GM18505 (cell line): Measurements from ENCODE around the gene GABRR2.

Experiments used
- ATAC-seq: cut with Tn5 transposase; IDR thresholded peaks from one replicate; pipeline ENCODE4 v1.9.1; 2021; ENCODE audit not compliant: unreplicated experiment
- POLR2A ChIP-seq: IDR thresholded peaks from 4 replicates; pipeline ENCODE4 v1.6.1; 2011; ENCODE audit warnings: borderline replicate concordance; ENCODE audit not compliant: insufficient read depth, insufficient read length; ENCODE audit errors: extremely low read depth

The GABRR2 gene

DNA sequence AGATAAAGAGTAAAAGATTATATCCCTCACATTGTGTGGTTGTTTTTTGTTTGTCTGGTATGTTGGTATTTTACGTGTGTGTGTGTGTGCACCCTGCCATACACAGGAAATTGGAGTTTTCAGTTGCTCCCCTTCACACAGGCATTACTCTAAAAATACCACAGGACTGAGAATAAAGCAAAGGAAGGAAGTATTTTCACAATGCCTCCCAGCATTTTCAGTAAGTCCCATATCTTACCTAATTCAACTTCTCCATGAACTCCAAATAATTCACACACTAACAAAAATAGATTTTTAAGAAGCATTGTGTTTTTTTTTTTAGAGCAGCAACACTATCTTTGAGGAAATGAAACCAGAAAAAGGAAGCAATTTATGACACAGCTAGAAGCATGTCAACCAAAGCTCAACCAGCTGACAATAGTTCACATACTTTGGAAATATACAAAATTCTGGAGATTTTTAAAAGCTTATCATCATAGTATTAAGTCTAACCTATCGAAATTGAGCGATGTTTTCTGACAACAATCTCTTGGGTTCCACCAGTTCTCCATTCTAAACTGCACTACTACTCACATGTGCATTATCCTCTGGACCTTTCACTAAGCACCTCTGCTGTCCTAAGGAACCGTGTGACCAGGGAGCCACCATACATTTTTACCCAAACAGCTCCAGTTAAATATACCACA lies 35.3 kb upstream of the GABRR2 start:
- ATAC-seq, result peak; percentile 33
- TF ChIP-seq POLR2A, result peak; percentile 24

DNA sequence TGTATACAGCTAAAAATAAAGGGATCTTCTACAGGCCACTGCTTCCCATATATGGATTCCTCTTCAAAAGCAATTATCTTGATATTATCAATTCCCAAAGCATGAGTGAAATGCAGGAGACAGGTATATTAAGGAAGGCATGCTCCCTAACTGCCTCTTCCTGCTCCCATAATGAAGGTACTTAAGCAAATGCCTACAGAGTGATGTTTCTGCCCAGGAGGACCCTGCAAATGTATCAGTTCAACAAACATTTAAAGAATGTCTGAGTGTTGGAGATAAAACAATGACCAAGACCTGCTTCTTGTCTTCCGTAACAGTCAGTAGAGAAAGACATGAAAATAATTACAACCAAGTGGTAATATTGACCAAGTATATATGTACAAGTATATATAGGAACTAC lies 33.3 kb upstream of the GABRR2 start:
- no peak for ATAC-seq
- TF ChIP-seq POLR2A, result no peak

DNA sequence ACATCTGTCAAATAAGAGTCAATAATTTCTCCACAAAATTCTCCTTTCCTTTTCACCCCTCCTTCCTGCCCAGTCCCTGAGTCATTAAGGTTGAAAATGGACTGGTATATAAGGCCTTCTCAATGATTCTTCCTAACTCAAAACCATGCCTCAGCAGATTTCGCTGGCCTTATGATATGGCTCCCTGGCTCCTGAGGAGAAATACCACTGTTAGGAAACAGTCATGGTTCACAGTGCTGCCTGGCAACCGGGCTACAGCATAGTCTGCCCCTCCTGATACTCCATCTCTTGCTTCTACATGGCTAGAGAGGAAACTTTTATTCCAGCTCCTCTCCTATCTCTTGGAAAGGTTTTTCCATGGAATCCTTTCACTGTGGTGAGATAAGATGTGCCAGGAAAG lies 32.7 kb upstream of the GABRR2 start:
- TF ChIP-seq POLR2A, result no peak
- no peak for ATAC-seq

DNA sequence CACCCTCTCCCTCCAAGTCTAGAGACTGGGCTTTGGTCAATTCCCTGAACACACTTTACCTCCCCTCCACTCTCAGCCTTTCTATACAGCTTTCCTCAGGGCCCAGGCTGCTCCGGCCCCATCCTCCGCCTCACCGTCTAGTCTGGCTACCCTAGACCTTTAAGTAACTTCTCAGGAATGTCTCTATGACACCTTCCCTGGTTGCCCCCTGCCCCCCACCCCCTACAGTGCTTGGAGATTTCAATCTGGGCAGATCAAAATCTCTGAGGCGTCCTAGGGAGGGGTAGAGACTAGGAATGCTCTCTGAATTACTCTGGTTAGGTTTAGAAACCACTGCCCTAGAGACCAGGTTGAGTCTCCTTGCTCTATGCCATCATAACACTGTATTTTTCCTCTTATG lies 31.3 kb upstream of the GABRR2 start:
- no peak for ATAC-seq
- no peak for TF ChIP-seq POLR2A

DNA sequence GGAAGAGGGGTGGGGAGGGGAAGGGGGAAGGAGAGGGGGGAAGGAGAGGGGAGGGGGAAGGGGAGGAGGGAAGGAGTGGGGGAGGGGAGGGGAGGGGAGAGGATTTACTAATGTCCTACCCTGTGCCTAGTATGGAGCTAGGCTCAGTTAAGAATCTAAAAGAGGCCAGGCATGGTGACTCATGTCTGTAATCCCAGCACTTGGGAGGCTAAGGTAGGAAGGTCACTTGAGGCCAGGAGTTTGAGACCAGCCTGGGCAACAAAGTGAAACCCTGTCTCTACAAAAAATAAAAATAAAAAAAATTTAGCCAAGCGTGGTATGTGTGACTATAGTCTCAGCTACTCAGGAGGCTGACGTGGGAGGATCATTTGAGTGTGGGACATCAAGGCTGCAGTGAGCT lies 24.5 kb upstream of the GABRR2 start:
- no peak for ATAC-seq
- TF ChIP-seq POLR2A, result no peak

DNA sequence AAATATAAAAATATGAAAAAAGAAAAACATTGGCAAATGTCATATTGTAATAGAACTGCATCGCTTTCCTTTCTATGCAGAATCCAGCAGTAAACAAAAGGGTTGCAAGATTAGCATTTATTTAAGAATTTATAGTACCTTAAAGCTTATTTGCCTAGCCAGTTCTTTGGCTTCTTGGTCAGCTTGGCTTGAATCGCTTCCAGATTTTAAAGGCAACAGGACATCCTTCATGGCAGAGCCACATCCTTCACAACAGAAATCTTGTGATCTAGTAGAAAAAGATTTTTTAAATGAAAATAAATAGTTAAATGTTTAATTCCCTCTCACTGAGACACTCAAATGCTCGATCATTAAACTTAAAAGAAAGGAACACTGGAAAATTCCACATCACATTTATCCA lies 20.1 kb upstream of the GABRR2 start:
- no peak for TF ChIP-seq POLR2A

DNA sequence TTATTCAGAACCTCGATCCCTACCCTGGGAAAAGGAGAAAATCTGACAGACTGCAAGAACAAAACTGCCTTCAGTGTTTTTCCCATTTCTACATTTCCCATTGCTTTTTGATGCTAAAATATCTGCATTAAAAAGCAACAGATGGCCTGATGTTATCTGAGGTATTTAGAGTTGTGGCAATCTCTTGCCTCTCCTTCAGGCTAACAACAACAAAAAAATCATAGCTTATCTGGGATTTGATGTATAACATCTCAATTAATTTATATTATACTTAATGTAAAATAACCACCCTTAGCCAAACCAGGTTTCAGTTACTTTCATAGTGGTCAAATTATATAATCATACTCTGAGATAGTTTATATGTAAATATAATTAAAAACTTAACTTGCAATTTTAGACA lies 15.8 kb upstream of the GABRR2 start:
- ATAC-seq, result no peak
- TF ChIP-seq POLR2A, result no peak

More for the DNA sequence above, 20.1 kb upstream of the GABRR2 start:
- no peak for ATAC-seq

DNA sequence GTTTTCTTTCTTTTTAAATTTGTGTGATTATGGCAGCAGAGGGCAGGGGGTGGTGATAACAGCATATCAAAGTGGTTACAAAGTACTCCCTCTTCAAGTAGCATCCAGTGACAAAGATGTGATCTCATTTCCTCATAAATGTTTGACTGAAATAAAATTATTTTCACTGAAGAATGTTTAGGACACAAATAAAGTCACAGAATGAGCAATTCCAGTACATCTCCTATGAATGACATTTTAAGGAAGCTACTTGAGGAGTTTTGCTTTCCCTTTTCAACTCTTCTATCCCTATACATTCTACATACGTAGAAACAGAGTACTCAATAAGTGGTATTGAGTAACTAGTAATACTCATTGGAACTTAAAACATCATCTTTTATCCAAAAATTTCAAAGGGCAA lies 13.9 kb upstream of the GABRR2 start:
- no peak for TF ChIP-seq POLR2A
- no peak for ATAC-seq

DNA sequence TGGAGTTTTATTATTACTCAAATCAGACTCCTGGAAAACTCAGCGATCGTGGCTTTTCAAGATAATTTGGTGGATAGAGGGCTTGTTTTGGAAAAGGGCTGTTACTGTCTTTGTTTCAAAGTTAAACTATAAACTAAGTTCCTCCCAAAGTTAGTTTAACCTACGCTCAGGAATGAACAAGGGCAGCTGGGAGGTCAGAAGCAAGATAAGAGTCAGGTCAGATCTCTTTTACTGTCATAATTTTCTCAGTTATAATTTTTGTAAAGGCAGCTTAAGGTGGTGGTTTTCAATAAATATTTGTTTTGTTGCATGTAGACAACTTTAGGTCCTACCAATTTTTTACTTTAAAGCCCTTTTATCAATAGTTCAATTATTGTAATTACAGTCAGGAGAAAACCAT lies 9.2 kb upstream of the GABRR2 start:
- TF ChIP-seq POLR2A, result no peak
- ATAC-seq, result no peak

DNA sequence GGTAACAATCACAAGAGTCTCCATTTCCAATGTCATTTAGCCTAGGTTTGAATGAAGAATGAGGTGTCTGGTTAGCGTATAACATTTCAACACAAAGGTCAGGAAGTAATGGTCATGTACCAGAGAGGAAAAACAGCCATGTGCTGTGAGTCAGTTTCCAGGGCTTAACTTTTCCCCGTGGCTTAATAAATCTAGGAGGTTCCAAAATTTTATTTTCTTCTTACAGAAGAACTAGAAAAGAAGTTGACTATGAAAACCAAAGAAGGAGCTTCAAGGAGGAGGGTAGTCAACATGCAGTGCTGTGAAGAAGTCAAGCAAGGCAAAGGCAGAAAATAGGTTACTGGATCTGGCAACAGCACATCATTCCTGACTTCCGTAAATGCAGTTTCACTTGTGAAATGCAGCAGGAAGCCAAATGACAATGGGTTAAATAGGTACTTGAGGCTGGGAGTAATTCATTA lies 8.4 kb upstream of the GABRR2 start:
- ATAC-seq, result no peak
- no peak for TF ChIP-seq POLR2A

DNA sequence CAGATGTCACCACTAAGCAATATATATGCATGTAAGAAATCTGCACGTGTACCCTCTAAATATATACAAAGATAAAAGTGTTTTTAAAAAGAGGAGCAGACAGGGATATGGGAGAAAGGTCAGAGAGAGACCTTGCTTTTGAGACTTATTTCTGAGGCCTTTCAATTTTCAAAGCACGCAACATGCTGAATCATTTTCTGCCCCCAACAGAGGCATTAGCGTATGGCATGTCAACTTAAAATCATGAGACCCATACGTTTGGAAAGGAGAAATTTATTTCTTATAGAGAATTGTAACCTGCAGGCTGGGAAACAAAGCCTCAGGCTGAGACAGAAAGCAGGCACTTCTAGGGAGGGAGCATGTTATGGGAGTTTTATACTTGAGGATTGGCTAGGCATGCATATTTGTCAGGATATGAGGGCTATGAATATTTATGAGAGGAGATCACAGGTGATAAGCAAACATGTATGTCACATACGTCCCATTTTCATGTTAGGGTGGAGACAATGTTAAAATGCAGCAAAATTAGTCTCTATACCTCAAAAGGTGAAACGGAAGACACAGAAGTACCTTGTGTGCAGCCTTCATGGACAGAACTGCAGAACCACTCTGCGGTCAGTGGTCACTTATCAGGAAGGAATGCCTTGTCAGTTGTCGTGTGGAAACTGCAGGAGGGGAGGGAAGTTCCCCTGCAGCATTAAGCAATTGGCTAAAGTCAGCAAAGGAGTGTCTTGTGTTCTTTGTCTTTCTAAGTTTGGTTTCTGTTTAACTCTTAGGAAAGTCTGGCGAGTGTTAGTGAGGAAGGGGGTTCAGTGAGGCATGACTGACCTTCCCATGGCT lies 6.3 kb upstream of the GABRR2 start:
- no peak for ATAC-seq
- no peak for TF ChIP-seq POLR2A

DNA sequence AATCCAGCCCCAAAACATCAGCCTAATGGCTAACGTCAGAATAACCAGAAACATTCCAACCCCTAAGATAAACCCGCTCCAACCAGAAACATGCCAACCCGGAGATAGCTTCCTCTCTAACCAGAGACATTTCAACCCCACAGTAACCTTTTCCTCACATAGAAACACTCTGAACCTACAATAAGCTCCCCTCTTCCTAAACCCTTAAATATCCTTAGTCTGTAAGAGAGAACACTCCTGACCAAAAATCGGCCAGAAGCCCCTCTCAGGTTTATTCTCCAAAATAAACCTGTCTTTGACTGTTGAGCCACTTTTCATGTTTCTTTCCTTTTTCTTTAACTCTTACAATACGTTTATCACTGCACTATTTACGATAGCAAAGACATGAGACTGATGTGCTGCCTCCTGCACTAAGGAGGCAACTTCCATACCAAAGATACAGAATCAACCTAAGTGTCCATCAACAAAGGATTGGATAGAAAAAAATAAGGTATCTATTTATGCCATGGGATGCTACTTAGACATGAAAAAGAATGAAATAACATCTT lies 5.0 kb upstream of the GABRR2 start:
- TF ChIP-seq POLR2A, result no peak
- no peak for ATAC-seq

DNA sequence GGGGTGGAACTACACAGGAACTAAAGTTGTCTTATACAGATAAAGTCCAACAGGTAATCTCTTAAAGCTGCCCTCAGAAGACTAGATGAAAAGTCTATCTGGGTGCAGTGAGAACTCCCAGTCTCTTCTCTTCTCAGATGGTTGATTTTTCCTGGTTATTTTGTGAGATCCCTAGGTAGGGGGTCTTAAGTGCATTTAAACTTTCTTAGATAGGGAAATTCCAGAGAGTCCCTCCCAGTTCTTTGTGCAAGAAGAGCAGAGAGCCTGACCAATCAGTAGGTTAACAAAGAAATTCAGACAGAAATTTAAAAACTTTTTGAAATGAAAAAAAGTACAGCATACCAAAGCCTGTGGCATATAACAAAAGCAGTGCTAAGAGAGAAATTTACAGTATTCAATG lies 2.0 kb upstream of the GABRR2 start:
- TF ChIP-seq POLR2A, result no peak
- ATAC-seq, result no peak

DNA sequence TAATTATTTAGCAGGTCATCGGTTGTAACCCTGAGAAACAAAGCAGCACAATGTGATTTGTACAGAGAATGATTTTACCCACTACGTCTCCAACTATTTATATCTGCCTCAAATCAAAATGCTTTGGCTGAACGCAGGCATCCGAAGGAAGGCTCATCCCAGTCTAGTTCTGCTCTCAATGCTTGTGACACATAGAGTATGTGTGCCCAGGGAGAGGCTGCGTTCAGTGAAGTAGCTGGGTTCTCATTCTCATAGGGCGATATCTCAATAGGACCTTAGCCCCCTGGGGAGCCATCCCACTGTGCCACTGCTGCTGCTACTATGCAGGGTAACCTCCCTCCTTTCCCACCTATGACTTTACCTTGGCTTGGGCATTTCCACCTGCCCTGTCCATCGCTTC lies 407 bp downstream of the GABRR2 start:
- TF ChIP-seq POLR2A, result no peak
- no peak for ATAC-seq
